ENCODE results near the gene KIAA1143.
A peak's percentile ranks its signal among the peaks of the same experiment; 100 is the strongest.

KIAA1143 gene

GRCh38 chr3:44761424-44762169 lies at the start of gene KIAA1143, which contains the start of gene KIF15:
Gene KIAA1143 (minus strand): TSS chr3:44761619. CDS start chr3:44761602, 17 bp downstream.
Gene KIF15 (plus strand): TSS chr3:44761794. CDS start chr3:44761866, 72 bp downstream.
- peak; percentile 96 for DNase-seq (ENCODE audit: low spot score)

GRCh38 chr3:44805960-44806359 lies 44.5 kb upstream of the KIAA1143 start:
- DNase-seq (ENCODE audit: low spot score), result peak; percentile 3

- no peak for DNase-seq (ENCODE audit: low spot score)
These were observed 41.9 kb upstream of the KIAA1143 start for GRCh38 chr3:44803298-44803697.

GRCh38 chr3:44802011-44802410 lies 40.6 kb upstream of the KIAA1143 start:
- no peak for DNase-seq (ENCODE audit: low spot score)

GRCh38 chr3:44795197-44795596 lies 33.8 kb upstream of the KIAA1143 start:
- no peak for DNase-seq (ENCODE audit: low spot score)

GRCh38 chr3:44782891-44783290 lies 21.5 kb upstream of the KIAA1143 start:
- no peak for DNase-seq (ENCODE audit: low spot score)

GRCh38 chr3:44772099-44772442 lies 10.7 kb upstream of the KIAA1143 start:
- no peak for DNase-seq (ENCODE audit: low spot score)

GRCh38 chr3:44771424-44772098 lies 10.1 kb upstream of the KIAA1143 start:
- DNase-seq (ENCODE audit: low spot score), result no peak

GRCh38 chr3:44764248-44764647 lies 2.8 kb upstream of the KIAA1143 start:
- DNase-seq (ENCODE audit: low spot score), result no peak

- DNase-seq (ENCODE audit: low spot score), result peak; percentile 3
These were observed 1.3 kb upstream of the KIAA1143 start for GRCh38 chr3:44762690-44763089.

- DNase-seq (ENCODE audit: low spot score), result peak; percentile 44
These were observed 805 bp upstream of the KIAA1143 start for GRCh38 chr3:44762170-44762677.

GRCh38 chr3:44761101-44761423 lies 357 bp downstream of the KIAA1143 start:
- DNase-seq (ENCODE audit: low spot score), result no peak

- DNase-seq (ENCODE audit: low spot score), result no peak
These were observed 26.7 kb downstream of the KIAA1143 start for GRCh38 chr3:44734646-44735168.

- DNase-seq (ENCODE audit: low spot score), result peak; percentile 91
These were observed 32.0 kb downstream of the KIAA1143 start, which contains the start of gene ZNF501 for GRCh38 chr3:44729384-44729910. Gene ZNF501 (plus strand): TSS chr3:44729635. CDS start chr3:44734422, 4,787 bp downstream.

- no peak for DNase-seq (ENCODE audit: low spot score)
These were observed 39.4 kb downstream of the KIAA1143 start for GRCh38 chr3:44722103-44722401.

GRCh38 chr3:44721231-44722102 lies 40.0 kb downstream of the KIAA1143 start:
- DNase-seq (ENCODE audit: low spot score), result no peak

GRCh38 chr3:44712455-44713075 lies 48.9 kb downstream of the KIAA1143 start, which contains the start of gene ZNF502:
Gene ZNF502 (plus strand): TSS chr3:44712660. CDS start chr3:44720262, 7,602 bp downstream.
- no peak for DNase-seq (ENCODE audit: low spot score)
